HepG2 (cell line): ENCODE results near the gene HOXC9. TPM values are rescaled to one million over a fixed set of nuclear protein-coding genes. Genes with fewer than 3 reads are reported as not detected.

Experiments used
- ATAC-seq: fragments of 200-7000 bp; cut with Tn5 transposase; 3 replicates; pipeline ENCODE4 v1.9.1; 2020; ENCODE audit warnings: mild to moderate bottlenecking, moderate library complexity
- BruUV-seq: library from RNA; stranded (reverse); fragments of 400-500 nt; replicated peaks from 2 replicates; lab custom pipeline; 2021; lab: Mats Ljungman, UMichigan
- CTCF ChIA-PET: fragments of 300-600 bp; formaldehyde crosslinking; extraction: SDS; loops from one replicate; lab custom pipeline; 2021; ENCODE audit warnings: low total read pairs, inconsistent platforms, low intra/inter-chr PET ratio; lab: Yijun Ruan, JAX
- POLR2A ChIA-PET: fragments of 350-600 bp; sonication (Branson Sonifier 250); formaldehyde crosslinking; loops from one replicate; lab custom pipeline; 2020; ENCODE audit warnings: antibody characterized with exemption, inconsistent platforms; lab: Yijun Ruan, JAX
- DNase-seq: peaks from one replicate; pipeline ENCODE4 v3.0.0-alpha.2; 2015; ENCODE audit warnings: low spot score
- FAIRE-seq: peaks from 3 replicates; lab custom pipeline; 2011; peaks lifted over from hg19 to GRCh38; lab: Jason Lieb, UNC
- H2AFZ ChIP-seq: one replicate; pipeline ENCODE4 v1.6.1; 2011; ENCODE audit warnings: low read length, inconsistent platforms
- H3K27ac ChIP-seq: fragments of 300-600 bp; 3 replicates; pipeline ENCODE4 v1.8.0; 2011; ENCODE audit warnings: mixed run types, mild to moderate bottlenecking, mixed read lengths, low read length, inconsistent platforms; ENCODE audit not compliant: insufficient read depth; ENCODE audit errors: extremely low read length
- H3K27me3 ChIP-seq, 2 experiments: fragments of 200-600 bp in 1 of 2; 2 replicates in 1 of 2; 3 replicates in 1 of 2; pipeline versions ENCODE4 v1.6.0 to v1.8.0; 2011; ENCODE audit warnings: low read length in 2 of 2, mild to moderate bottlenecking in 2 of 2, moderate library complexity in 2 of 2, inconsistent platforms in 1 of 2; ENCODE audit not compliant: insufficient read depth in 2 of 2, control insufficient read depth in 1 of 2
- H3K36me3 ChIP-seq, 2 experiments: fragments of 200-600 bp in 1 of 2; replicated peaks in 1 of 2; 2 replicates in 1 of 2; 3 replicates in 1 of 2; pipeline versions ENCODE4 v1.5.1 to v1.8.0; 2011; ENCODE audit warnings: low read length in 2 of 2, inconsistent platforms in 1 of 2; ENCODE audit not compliant: insufficient read depth in 2 of 2, control insufficient read depth in 1 of 2
- H3K4me1 ChIP-seq: 2 replicates; pipeline ENCODE4 v1.5.1; 2012; ENCODE audit warnings: low read length, inconsistent platforms; ENCODE audit not compliant: insufficient read depth
- H3K4me2 ChIP-seq: 2 replicates; pipeline ENCODE4 v1.6.0; 2011; ENCODE audit warnings: low read depth, low read length, inconsistent platforms
- H3K4me3 ChIP-seq, 3 experiments: fragments of 200-600 bp in 1 of 3; sonication (generic), shearing (Covaris generic) in 1 of 3; replicated peaks in 1 of 3; 2 replicates each; pipeline ENCODE4 v1.5.1; 2011 to 2016; ENCODE audit warnings: low read length in 3 of 3, inconsistent platforms in 2 of 3, low read depth in 2 of 3, mild to moderate bottlenecking in 2 of 3, control low read depth in 1 of 3, mixed read lengths in 1 of 3; ENCODE audit not compliant: insufficient read depth in 1 of 3
- H3K79me2 ChIP-seq: one replicate; pipeline ENCODE4 v1.6.1; 2011; ENCODE audit warnings: low read length, inconsistent platforms; ENCODE audit not compliant: insufficient read depth
- H3K9ac ChIP-seq: 2 replicates; pipeline ENCODE4 v1.6.0; 2011; ENCODE audit warnings: mild to moderate bottlenecking, low read depth, low read length, inconsistent platforms; ENCODE audit not compliant: insufficient read depth
- H3K9me3 ChIP-seq: 2 replicates; pipeline ENCODE4 v1.5.1; 2012; ENCODE audit warnings: mild to moderate bottlenecking, low read length
- H4K20me1 ChIP-seq: 2 replicates; pipeline ENCODE4 v1.6.0; 2011; ENCODE audit warnings: inconsistent platforms, mild to moderate bottlenecking, low read length, moderate library complexity; ENCODE audit not compliant: insufficient read depth
- ASH2L ChIP-seq: fragments of 300-600, 200-600 bp; sonication (generic); IDR thresholded peaks from 2 replicates; pipeline ENCODE4 v1.7.0; 2017; ENCODE audit warnings: low read depth, mild to moderate bottlenecking, moderate library complexity, mixed read lengths, low read length; ENCODE audit not compliant: insufficient read length
- FOXJ3 ChIP-seq: sonication (generic); formaldehyde crosslinking; IDR thresholded peaks from 2 replicates; pipeline ENCODE4 v1.4.0; 2020; ENCODE audit warnings: missing genetic modification reagents, mild to moderate bottlenecking, borderline replicate concordance
- PHF8 ChIP-seq: sonication (generic); formaldehyde crosslinking; IDR thresholded peaks from 2 replicates; pipeline ENCODE4 v1.5.0; 2020; ENCODE audit warnings: missing genetic modification reagents
- POLR2G ChIP-seq: fragments of 200-400 bp; formaldehyde crosslinking; IDR thresholded peaks from 2 replicates; pipeline ENCODE4 v1.6.1; 2018; ENCODE audit warnings: mild to moderate bottlenecking, low read depth, low read length, moderate library complexity
- SNAI1 ChIP-seq: sonication (generic); formaldehyde crosslinking; IDR thresholded peaks from 2 replicates; pipeline ENCODE4 v1.5.0; 2020; ENCODE audit warnings: mild to moderate bottlenecking, missing genetic modification reagents, borderline replicate concordance
- SRSF1 ChIP-seq: fragments of 200-400 bp; formaldehyde crosslinking; optimal IDR thresholded peaks from 2 replicates; pipeline ENCODE3; 2017; ENCODE audit warnings: mild to moderate bottlenecking, low read depth, low read length, moderate library complexity
- ZNF850 ChIP-seq: sonication (generic); formaldehyde crosslinking; conservative IDR thresholded peaks from 2 replicates; pipeline ENCODE4 v1.9.0; 2021; ENCODE audit warnings: mild to moderate bottlenecking, missing genetic modification reagents
- ZNF883 ChIP-seq: sonication (generic); formaldehyde crosslinking; IDR thresholded peaks from 2 replicates; pipeline ENCODE4 v1.5.1; 2020; ENCODE audit warnings: mild to moderate bottlenecking, missing genetic modification reagents; ENCODE audit errors: not compliant biosample characterization
- WGBS: methylation state at CpG from one replicate; pipeline ENCODE4 v1.1.6; 2017; ENCODE audit warnings: low lambda C conversion rate; 5-methylcytosine and 5-hydroxymethylcytosine counted together
- in situ Hi-C: cut with HindIII; loops from 2 replicates; pipeline ENCODE4 v1.10.0; 2017; ENCODE audit warnings: low pct_unique_long_range_greater_than_20kb; ENCODE audit not compliant: extremely low pct_ligation_motif_present
- intact Hi-C: fragments of 100-400 bp; cut with micrococcal nuclease; formaldehyde crosslinking; loops from one replicate; pipeline ENCODE4 v1.10.0; 2022; ENCODE audit not compliant: unreplicated experiment
- polyA plus RNA-seq, 8 experiments: library from polyadenylated mRNA; depleted of rRNA in 3 of 8; stranded (reverse) in 7 of 8; unstranded in 1 of 8; fragments of >200 nt; fragmentation: Illumina TruSeq in 4 of 8; extraction: Trizol in 4 of 8; gene quantifications; 2 replicates each; pipeline versions ENCODE4 v1.2.1 to v1.2.3, GENCODE V29; 2011 to 2016; ENCODE audit warnings: low read depth in 4 of 8, missing spikeins in 1 of 8, mixed read lengths in 1 of 8; ENCODE audit not compliant: insufficient read depth in 1 of 8
- total RNA-seq, 5 experiments: library from RNA; depleted of rRNA; stranded (reverse); fragments of >200 nt; fragmentation: Illumina TruSeq; extraction: Trizol; gene quantifications; 2 replicates each; pipeline ENCODE4 v1.2.3, GENCODE V29; 2016; ENCODE audit warnings: low read depth in 1 of 5
- TF ChIP-seq, protein P1 (sequence below), 2 experiments: sonication (generic) in 1 of 2; formaldehyde crosslinking in 1 of 2; IDR thresholded peaks; 2 replicates each; pipeline versions ENCODE4 v1.5.1 to v1.6.1; 2011 to 2020; ENCODE audit warnings: borderline replicate concordance in 1 of 2, low read depth in 1 of 2, low read length in 1 of 2, mild to moderate bottlenecking in 1 of 2, missing genetic modification reagents in 1 of 2, moderate library complexity in 1 of 2
- TF ChIP-seq, protein P2 (sequence below): sonication (generic); formaldehyde crosslinking; IDR thresholded peaks from 2 replicates; pipeline ENCODE4 v1.9.0; 2021; ENCODE audit warnings: missing genetic modification reagents, mild to moderate bottlenecking, borderline replicate concordance

HOXC9 gene
- total and polyA plus RNA-seq, 2 of the 13 experiments (the other 11 are each of a cell fraction or from before 2014, with no cell fraction given) = 0.11 to 1.1 TPM

GRCh38 chr12:53999559-54000115, 324 bp upstream of the HOXC9 start (continued):
- TF ChIP-seq, protein P1, sequence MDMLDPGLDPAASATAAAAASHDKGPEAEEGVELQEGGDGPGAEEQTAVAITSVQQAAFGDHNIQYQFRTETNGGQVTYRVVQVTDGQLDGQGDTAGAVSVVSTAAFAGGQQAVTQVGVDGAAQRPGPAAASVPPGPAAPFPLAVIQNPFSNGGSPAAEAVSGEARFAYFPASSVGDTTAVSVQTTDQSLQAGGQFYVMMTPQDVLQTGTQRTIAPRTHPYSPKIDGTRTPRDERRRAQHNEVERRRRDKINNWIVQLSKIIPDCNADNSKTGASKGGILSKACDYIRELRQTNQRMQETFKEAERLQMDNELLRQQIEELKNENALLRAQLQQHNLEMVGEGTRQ (IDR thresholded peaks at IDR 0.05; ENCODE audit: low read depth, low read length) = peak; percentile 85
- TF ChIP-seq, protein P1 (CRISPR knock-in tag; IDR thresholded peaks at IDR 0.05; ENCODE audit: borderline replicate concordance) = peak; percentile 88; the same call in 1 of the 2 replicates
- TF ChIP-seq ZNF850 (CRISPR knock-in tag) (no peak), ZNF883 (peak; percentile 7), POLR2G (0 out of 2 replicates have a peak, but pooled peaks have one; percentile 21)
- TF ChIP-seq, all 625 proteins: peak for 8

DNA sequence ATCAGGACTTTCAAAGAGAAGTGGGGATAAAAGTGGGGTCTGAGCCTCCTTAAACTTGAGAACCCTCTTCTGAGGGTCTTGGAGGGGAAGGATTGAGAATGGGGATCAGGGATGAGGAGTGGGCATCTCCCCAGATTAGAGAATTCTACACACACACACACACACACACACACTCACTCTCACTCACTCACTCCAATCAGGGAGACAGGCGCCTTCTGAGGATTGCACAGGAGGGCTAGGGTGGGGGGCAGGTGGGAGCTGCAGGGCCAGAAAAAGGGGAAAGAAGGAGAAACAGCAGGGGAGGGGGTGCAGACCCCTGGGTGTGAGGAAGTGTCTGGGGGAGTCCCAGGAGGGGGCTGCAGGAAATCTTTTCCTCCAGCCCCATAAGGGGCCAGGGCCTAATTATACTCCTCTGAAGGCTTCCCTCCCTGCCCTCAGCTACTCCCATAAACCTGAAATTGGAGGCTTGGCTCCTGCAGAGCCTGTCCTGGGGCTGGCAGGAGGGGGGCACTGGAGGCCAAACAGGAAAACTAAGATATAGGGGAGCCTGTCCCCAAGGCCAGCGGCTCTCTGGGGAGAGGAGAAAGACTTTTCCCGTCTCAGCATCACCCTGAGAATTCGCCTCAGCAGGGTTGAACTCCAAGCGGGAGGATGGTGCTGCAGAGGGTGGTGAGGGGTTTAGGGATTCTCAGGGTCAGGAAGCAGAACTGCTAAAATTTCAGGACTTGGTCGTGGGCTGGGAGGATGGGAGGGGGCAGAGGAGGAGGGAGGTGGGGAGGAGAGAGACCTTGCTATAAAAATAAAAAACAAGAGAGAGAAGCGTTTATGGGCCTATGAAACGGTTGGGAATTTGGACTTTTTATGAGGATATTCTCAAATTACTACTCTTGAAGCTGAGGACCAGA, 1.6 kb downstream of the HOXC9 start:
- FAIRE-seq (no peak), DNase-seq (no peak), ATAC-seq (no peak)
- Histone ChIP-seq H3K9ac (no peak overlapping the region), H4K20me1 (no peaks in the 10 kb centered on the region), H3K4me2 (peak overlapping the region; percentile 80; the same call in 1 of the 2 replicates), H3K27ac (no peak overlapping the region), H3K9me3 (no peaks in the 10 kb centered on the region), H3K79me2 (no peaks in the 10 kb centered on the region), H3K27me3 (peaks cover 16 to 86% of the 10 kb centered on the region in 2 experiments; a peak in 4 of 5 replicates), H3K4me1 (peaks cover 27% of the 10 kb centered on the region), H2AFZ (no peak overlapping the region), H3K4me3 (no peak overlapping the region), H3K36me3 (no peaks in the 10 kb centered on the region)
- POLR2A ChIA-PET = no interaction called here
- CTCF ChIA-PET = no interaction called here
- BruUV-seq = no TSS peak
- intact Hi-C loops (loop anchor here (10.0 kb wide), 1 partner anchor 363 kb away; the partner anchor contains the start of gene GPR84), in situ Hi-C loops (no loop called here)
- WGBS = 47% methylated on average over 8 of the region's 8 CpGs
- TF ChIP-seq SNAI1 (CRISPR knock-in tag) (no peak), FOXJ3 (CRISPR knock-in tag) (no peak), PHF8 (CRISPR knock-in tag) (no peak), ASH2L (no peak), SRSF1 (no peak)
- TF ChIP-seq, protein P1 (IDR thresholded peaks at IDR 0.05; ENCODE audit: low read depth, low read length) = no peak
- TF ChIP-seq, protein P1 (CRISPR knock-in tag; IDR thresholded peaks at IDR 0.05; ENCODE audit: borderline replicate concordance) = no peak
- TF ChIP-seq, protein P2, sequence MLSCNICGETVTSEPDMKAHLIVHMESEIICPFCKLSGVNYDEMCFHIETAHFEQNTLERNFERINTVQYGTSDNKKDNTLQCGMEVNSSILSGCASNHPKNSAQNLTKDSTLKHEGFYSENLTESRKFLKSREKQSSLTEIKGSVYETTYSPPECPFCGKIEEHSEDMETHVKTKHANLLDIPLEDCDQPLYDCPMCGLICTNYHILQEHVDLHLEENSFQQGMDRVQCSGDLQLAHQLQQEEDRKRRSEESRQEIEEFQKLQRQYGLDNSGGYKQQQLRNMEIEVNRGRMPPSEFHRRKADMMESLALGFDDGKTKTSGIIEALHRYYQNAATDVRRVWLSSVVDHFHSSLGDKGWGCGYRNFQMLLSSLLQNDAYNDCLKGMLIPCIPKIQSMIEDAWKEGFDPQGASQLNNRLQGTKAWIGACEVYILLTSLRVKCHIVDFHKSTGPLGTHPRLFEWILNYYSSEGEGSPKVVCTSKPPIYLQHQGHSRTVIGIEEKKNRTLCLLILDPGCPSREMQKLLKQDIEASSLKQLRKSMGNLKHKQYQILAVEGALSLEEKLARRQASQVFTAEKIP (CRISPR knock-in tag) = no peak
